Breast epithelium (tissue), 3 donors: Measurements from ENCODE around the gene ASB16.
A peak's percentile ranks its signal among the peaks of the same experiment; 100 is the strongest.

Experiments
- CTCF ChIP-seq, 3 donors: fragments of 450-650 bp; IDR thresholded peaks; one replicate each; pipeline ENCODE4 v1.5.1; 2016 to 2017; ENCODE audit warnings: antibody characterized with exemption in 3 of 3, mild to moderate bottlenecking in 3 of 3, moderate library complexity in 3 of 3
- POLR2AphosphoS5 ChIP-seq, 3 donors: sonication (generic); formaldehyde crosslinking; IDR thresholded peaks; one replicate each; pipeline ENCODE4 v1.6.1; 2017; ENCODE audit warnings: antibody characterized with exemption in 3 of 3

GRCh38 chr17:44137891-44138709, 32.4 kb upstream of the ASB16 start:
- TF ChIP-seq CTCF (IDR thresholded peaks at IDR 0.05) (no peak), POLR2AphosphoS5 (IDR thresholded peaks at IDR 0.05) (peak in 2 of 3 donors; percentile 29 to 47)
